AG09309 (cell line): ENCODE results near the gene GPSM3.
"Not testable (repeated sequence)": the region's sequence is repeated elsewhere in the genome, so short reads cannot be mapped to it uniquely, and the experiment has no call there.

Experiments used
- DNase-seq: peaks from one replicate; pipeline ENCODE4 v3.0.0-alpha.2; 2010; ENCODE audit warnings: low read depth
- H3K4me3 ChIP-seq: 2 replicates; pipeline ENCODE4 v1.5.1; 2011; ENCODE audit warnings: mild to moderate bottlenecking, low read depth, low read length, moderate library complexity; ENCODE audit not compliant: control insufficient read depth
- CTCF ChIP-seq: IDR thresholded peaks from 2 replicates; pipeline ENCODE4 v1.5.1; 2011; ENCODE audit warnings: mild to moderate bottlenecking, low read depth, low read length, inconsistent platforms; ENCODE audit not compliant: insufficient read depth, control insufficient read depth; ENCODE audit errors: missing control alignments

The GPSM3 gene

GRCh38 chr6:32149932-32150870, 42.2 kb downstream of the GPSM3 start:
- no peak for DNase-seq
- no peak overlapping the region for H3K4me3 ChIP-seq
- TF ChIP-seq CTCF: no peak

DNA sequence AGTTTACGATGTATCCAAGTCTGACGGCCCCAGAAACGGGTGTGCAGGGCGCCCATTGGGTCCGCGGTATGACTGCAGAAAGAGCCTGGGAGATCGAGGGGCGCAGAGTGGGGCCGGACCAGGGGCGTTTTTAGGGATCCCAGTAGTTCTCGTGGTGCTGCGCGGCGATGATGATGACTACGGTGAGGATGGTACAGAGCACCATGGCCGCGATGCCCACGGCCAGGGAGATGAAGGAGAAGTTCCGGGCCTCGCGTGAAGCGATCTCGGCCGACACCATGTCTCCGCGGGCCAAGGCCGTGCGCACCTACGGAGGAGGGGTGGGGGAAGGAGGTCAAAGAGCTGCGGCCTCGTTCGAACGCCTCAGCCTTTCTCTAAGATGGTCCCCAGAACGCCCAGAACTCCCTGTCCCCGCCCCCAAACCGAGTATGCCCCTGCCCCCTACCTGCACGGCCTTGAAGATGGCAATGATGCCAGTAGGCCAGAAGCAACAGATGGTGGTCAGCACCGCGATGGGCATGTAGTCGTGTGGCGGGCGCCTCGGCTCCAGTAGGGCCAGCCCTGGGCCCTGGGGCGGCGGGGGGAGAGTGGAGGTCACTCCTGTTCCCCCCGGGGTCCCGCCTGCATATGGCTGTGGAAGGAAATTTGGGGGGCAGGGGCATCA, 43.2 kb downstream of the GPSM3 start:
- no peak for DNase-seq
- H3K4me3 ChIP-seq: no peak overlapping the region
- no peak for TF ChIP-seq CTCF

DNA sequence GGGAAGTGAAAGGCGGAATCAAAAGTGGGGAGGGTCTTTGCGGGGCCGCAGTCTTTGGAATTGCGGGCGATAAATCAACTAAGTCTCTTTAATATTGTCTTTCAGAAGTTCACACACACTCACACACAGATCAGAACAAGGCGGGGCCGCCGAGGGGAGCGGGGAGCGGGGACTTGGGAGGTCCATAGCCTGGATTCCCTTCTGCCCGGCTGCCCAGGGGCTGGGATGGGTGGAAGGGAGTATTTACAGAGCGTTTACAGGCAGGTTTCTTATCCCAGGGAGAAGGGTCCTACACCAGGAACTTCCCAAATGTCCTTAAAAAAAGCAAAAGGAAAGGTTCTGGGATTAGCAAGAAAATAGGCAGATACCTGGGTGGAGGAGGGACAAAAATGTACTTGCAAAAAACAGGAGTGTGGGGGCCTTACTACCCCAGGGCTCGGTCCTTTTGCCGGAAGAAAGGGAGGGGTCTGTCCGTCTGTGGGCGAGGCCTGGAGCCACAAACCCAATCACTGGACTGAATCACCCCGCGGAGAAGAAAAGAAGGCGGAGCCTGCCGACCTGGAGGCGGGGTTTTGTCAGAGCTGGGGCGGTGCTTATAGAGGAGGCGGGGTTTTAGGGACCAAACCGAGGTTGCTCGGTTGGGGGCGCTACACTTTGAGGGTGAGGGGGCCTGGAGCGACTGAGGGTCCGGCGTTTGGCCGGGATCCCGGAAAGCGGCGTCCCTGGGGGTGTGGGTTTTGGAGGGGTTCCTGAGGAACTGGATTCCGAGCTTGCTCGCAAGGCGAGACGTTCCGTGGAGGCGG, 44.0 kb downstream of the GPSM3 start:
- no peak for TF ChIP-seq CTCF
- no peak for DNase-seq
- H3K4me3 ChIP-seq: no peak overlapping the region

GRCh38 chr6:32147401-32148132, 44.9 kb downstream of the GPSM3 start:
- no peak for DNase-seq
- no peak overlapping the region for H3K4me3 ChIP-seq
- TF ChIP-seq CTCF: no peak

- H3K4me3 ChIP-seq: no peak overlapping the region
- no peak for DNase-seq
- no peak for TF ChIP-seq CTCF
These were observed 45.8 kb downstream of the GPSM3 start for GRCh38 chr6:32146687-32147086.

- no peak overlapping the region for H3K4me3 ChIP-seq
- TF ChIP-seq CTCF: no peak
- no peak for DNase-seq
These were observed 46.2 kb downstream of the GPSM3 start for GRCh38 chr6:32146287-32146686.

- not testable (repeated sequence) for DNase-seq, H3K4me3 ChIP-seq
These were observed 48.2 kb downstream of the GPSM3 start for GRCh38 chr6:32144238-32144637.
